Stimulated activated CD8-positive, alpha-beta memory T cell treated with anti-CD3 and anti-CD28 coated beads, Interleukin-4, amount 100 ng/mL, for 24 hours (primary cell): ENCODE results near the gene CACNA1I.

Experiments
- DNase-seq: peaks from one replicate; pipeline ENCODE4 v3.0.0-alpha.2; 2020; ENCODE audit warnings: low read depth

Gene CACNA1I

DNA sequence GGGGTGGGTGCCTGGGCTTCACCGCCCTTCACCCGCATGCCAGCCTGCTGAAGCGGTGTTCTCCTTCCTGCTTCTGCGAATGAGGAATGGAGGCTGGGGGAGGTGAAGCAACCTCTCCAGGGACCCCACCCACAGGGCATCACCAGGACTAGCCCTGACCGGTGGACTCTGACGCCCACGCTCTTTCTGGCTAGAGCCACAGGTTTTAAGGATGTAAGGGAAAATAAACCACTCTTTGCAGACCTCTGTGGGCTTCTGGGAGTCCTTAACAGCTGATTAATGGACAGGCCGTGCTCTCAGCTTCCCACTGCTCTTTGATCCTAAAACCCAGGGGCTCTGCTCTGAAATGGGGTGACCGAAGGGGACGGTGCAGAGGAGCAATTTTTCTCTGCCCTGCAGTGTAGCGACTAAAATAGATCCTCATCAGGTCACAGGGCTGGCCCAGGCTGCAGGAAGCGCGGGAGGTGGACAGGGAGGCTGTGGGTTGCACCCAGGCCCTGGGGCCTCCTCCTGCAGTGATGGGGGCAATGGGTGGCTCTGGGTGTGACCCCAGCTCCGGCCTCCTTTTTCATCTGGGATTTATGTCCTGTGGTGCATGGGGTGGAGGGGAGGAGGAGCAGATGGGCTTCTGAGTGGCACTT lies 127.4 kb downstream of the CACNA1I start:
- DNase-seq: no peak

DNA sequence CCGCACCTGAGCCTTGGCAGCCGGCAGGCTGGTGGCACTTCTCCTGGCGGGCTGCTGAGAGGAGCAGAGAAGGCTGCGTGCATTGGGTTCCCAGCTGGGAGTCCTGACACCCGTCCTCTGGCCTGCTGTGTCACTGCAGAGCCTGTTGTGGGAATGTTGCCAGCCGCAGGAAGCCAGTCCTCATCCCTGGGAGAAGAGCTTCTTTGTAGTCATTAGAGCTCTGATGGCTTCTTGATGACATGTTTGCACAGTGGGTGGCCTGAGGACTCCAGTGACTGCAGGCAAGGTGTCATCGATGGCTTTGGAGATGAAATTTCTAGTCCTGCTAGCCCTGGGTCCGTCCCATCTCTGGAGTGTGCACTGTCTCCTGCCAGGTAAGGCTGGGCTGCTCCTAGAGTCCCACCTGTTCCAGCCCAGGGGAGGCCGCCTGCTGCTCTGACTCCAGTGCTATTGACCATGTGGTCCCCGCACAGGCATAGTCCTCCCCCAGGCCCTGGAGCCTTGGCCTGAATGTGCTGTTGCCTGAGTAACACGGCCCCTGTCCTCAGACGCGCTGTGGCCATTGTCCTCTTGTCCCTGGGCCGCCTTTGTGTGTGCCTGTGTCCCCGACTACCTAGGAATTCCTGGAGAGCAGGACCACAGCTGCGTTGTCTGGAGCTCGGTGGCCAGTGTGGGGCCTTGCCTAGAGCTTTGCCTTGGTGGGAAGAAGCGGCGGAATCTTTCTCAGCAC lies 129.2 kb downstream of the CACNA1I start:
- no peak for DNase-seq

DNA sequence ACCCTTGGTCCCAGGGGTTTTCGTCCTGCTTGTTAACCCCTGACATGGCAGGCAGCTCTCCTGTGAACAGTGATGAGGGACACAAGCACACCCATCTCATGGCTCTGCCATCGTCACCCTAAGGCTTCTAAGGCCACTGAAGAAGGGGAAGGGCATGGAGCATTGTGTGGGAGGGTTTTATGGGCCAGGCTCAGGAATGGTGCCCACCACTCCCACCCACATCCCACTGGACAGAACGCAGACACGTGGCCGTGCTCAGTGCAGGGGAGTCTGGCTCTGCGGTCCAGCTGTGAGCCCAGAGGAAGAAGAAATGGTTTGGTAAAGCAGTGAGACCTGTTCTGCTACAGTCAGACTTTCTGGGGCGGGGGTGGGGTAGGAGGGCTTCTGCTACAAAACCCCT lies 130.0 kb downstream of the CACNA1I start:
- no peak for DNase-seq

DNA sequence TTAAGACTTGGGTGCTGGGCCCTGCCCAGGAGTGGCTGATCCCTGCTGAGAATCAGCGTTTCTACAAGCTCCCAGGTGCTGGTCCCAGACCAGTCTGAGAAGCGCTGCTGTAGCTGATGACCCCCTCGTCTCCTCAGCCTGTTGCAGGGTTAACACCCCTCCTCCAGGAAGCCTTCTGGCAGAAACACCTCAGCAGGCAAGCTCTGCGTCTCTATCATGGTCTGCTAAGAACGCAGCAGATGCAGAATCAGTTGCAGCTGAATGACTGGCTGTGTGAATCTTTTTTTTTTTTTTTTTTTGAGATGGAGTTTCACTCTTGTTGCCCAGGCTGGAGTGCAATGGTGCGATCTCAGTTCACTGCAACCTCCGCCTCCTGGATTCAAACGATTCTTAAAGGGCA lies 132.5 kb downstream of the CACNA1I start:
- DNase-seq: no peak

DNA sequence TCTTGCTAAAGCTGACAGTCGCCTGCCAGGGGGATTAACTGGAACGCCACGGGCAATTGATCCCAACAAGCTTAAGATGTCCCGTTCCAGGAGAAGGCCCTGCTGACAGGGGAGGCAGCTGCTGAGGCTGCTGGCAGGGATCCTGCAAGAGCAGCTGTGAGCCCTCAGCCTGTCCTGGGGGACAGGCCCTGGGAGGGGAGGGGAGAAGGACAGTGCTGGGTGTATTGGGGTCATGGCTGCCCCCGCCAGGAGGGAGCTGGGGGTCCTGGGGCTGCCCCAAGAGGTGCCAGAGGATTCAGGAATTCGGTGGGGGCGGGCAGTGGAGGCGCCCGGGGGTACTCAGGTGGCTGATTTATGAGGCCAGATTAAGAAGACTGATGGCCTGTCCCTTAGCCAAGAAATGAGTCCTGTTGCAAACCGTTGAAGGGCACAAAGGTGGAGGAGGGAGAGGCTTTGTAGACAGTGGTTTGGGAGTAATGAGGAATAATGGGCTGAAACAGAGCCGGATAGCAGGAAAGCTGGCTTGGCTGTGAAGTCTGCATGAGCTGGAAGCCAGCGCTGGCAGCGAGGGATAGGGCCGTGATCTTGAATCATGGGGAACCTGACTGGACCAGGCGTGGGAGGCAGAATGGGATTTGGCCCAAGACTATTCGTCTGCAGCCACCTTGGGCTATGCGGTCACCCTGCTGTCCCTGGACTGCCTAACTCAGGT lies 133.5 kb downstream of the CACNA1I start:
- no peak for DNase-seq

DNA sequence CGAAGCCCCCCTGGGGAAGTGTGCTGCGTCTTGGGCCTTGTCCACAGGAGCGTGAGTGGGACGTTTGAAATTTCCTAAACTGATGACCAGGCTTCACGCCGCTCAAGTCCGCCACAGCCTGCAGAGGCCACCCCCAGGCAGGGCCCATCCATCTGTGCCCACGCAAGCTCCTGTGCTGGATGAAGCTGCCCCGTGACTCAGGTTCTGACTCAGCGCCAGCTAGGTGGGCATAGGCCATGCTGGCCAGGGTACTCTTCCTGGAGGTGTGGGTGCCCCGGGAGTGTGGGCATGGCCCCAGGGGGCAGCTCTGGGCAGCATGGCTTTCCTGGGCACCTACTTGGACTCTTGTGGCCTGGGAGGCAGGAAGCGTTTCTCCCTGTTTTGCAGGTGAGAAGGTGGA lies 134.8 kb downstream of the CACNA1I start:
- no peak for DNase-seq

DNA sequence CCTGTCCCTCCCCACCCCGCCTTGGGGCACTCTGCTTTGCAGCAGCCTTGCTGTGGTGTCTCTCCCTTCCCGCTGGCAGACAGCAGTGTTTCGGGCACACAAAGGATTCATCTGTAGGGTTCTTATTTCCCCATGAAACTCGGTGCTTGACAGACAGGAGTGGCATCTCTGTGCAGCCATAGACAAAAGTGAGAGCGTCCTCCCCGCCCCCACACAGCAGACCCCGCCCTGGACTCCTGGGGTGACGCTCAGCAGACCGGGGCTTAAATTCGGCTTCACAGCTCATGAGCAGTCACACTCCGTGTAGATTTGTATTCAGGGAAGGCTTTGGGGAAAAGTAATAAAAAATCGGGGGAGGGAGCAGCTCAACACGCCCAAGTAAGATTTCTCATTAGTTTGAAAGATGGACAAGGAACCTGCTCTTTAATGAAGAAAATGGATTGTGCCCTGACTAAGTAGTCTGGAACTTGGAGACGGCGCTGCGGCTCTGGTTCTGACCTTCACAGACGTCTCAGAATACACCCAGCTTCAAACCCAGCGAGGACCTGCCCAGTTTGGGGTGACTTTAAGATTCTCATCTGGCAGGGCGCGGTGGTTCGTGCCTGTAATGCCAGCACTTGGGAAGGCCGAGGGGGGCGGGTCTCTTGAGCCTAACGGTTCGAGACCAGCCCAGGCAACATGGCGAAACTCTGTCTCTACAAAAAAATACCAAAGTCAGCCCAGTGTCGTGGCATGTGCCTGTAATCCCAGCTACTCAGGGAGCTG lies 136.0 kb downstream of the CACNA1I start:
- DNase-seq: no peak

DNA sequence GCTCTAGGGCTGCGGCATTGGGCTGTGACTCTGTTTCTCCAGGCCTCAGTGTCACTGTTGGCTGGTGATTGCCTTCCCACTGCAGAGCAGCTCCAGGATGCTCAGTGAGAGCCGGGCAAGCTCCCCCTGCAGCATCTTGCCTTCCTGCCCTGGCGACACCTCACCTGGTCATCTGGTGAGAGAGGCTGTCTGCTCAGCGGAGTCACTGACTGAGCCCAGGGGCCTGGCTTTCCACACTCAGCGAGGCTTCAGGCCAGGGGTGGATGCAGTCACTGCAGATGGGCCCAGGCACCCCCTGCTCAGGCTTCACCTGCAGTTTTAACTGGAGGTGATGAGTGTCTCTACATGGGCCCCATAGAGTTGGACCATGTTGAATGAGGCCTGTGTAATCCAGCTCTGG lies 136.8 kb downstream of the CACNA1I start:
- no peak for DNase-seq

DNA sequence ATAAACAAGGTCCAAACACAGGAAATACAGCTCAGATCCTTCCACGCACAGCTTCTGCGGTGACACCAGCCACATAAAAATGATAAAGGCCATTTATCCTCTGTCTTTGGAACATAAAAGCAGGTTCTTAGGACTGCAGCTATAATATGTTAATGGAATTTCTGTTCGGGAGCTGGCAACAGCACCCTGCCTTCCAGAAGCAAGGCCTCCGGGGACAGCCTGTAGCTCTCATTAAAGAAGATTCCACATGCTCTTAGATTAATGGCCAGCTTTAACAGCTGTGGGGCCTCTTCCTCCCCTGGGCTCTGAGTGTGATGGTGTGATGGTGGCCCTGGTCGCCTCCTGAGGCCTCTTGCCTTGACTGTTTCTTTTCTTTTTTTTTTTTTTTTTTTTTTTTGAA lies 137.3 kb downstream of the CACNA1I start:
- no peak for DNase-seq

DNA sequence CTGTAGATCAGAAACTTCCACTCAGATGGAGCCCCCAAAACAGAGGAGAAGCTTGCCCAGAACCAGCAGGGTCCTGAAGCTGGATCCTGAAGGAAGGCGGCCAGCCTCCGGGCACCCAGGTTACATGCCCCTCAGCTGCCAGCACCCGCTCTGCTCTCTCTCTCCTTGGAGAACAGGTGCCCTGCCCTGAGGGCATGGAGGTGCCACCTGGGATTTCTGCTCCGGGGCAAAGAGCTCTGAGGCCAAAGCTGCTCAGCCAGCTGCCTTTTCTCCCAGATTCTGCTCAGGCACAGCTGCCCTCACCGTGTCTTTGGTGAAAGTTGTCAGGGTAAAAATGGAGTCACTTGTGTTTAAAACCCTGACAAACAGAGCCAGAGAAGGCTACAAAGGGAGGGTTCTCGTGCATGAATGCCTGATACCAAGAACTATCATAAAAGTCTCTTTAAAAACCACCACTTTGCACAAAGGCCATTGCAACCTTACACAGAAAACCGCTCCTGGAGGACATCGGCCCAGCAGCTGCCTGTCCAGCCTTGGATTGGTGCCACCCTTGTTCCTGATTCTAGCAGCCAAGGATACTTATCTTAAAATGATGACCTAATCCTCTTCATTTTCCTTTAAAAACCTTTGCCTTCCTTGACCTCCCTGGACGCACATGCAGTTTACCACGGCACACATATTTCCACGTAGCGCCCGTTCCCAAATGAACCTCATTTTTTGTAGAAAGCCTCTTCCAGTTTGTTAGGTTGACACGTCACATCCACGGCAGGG lies 140.0 kb downstream of the CACNA1I start:
- DNase-seq: no peak

DNA sequence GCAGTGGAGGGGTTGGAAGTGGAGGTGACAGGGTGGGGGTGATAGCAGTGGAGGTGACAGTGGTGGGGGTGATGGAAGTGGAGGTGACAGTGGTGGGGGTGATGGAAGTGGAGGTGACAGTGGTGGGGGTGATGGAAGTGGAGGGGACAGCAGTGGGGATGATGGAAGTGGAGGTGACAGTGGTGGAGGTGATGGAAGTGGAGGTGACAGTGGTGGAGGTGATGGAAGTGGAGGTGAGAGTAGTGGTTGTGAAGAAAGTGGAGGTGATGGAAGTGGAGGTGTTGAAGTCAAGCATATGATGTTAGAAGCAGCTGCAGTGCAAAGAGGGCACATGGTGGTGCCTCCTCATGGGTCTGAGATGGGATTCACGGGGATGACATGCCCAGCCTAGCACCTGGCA lies 141.5 kb downstream of the CACNA1I start:
- DNase-seq: no peak

DNA sequence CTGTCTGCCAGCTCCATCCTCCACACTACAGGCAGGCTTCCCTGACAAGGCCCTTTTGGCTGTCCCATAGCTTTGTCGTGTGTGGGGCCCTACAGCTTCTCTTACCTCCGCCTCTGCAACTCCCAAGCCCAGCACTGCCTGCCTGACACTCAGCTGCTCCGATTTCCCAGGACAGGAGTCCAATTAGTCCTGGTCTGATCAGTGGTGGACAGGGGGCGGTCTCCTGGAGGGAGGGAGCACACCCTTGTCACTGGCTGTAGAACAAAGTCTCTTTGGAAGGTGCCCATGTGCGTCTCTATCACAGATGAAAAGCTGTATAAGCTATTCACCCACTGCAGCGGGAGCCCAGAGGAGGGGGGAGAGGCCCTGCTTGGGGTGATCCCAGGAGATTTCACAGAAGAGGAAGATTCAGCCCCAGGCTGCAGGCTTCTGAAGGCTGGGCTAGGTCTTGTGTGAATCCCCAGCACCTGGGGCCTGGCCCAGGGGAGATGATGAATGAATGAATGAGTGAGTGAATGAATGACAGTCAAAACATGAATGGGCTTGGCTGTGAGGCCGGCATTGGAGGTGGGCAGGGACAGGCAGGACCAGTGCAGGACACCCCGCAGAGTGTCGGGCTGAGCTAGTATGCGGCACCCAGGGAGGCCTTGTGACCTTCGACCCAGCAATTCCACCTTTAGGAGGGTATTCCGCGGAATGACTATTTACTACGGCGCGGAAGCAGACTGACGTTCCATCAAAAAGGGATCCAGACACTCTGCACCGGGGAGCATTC lies 142.4 kb downstream of the CACNA1I start:
- DNase-seq: no peak

DNA sequence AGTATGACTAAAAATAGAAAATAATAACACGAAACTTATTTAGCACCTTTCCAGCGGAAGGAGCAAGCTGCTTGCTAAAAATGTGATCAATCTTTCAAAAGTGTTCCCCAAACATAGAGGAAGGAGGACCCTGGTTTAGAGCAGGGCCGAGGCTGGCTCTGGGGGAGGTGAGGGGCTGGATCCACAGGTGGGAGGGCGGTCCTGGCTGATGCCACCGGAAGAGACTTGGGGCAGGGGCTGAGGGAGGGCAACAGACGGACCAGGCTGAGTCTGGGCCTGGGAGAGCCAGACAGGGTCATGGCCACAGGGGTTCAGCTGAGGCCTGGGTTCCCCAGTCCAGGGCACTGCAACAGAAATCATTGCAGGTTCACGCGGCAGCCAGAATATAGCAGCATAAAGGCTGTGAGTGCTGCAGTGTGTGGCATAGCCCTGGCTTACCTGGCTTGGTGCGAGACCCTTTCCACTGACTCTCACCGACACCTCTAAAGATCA lies 143.3 kb downstream of the CACNA1I start:
- DNase-seq: no peak

DNA sequence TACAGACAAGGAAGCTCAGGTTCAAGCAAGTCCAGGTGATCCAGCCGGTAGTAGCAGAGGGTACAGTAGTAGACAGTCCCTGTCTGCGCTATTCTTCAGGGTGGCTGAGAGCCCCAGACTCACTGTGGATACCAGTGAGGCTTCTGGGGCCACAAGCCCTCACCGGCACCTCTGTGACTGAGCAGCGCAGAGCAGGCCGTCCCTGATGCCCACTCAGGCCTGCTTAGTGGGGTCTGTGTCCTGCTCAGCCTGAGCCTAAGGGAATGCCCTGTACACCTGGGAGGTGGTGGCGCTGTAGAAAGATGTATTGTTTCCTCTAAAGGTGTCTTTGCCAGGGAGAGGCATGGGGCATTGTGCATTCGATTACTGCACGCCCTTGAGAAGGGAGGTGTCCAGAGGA lies 143.8 kb downstream of the CACNA1I start:
- DNase-seq: no peak

DNA sequence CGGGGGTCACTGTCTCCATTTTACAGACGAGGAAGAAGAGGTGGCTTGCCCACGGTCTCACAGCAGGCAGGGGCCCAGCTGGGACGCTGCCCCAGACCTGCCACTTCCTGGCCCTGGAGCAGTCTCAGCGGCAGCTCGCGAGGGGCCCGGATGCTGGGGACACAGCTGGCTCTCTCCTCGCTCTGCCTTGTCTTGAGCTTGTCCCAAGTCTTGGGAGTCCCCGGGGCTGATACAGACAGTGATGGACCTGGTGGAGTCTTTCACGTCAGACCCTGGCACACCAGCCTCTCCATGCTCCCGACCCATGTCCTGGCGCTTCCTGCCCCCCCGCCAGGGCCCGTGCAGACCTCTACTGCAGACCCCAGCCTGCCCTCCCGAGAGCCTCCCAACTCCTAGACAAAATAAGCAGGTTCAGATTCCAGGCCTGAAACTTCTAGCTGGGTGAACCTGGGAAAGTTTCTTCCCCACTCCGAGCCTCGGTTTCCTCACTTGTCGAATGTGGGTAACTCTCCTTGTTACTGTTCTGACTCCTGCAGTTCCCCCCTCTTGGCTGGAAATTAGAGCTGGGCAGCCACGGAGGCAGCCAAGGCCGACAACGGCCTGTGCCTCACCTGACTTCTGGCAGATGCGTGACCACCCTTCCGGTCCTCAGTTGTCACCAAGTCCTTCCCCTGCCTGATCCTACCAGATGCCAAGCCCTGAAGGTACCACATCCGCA lies 145.4 kb downstream of the CACNA1I start:
- DNase-seq: no peak

DNA sequence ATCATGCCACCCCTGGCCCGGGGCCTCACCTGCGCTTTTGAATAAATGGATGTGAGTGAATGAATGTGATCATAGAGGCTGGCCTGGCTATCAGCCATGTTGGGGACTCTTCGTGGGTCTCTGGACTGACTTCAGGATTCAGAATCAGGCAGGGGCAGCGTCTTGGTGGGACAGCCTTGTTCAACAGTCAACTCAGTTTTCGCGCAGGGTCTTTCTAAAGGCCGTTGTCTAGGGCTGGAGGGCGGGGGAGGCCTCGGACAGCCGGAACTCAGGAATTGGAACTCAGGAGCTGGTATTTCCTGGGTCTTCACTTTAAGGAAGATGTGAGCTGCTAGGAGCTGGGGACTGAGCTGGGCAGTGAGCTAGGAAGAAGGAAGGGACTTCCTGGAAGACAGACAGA lies 146.0 kb downstream of the CACNA1I start:
- no peak for DNase-seq

DNA sequence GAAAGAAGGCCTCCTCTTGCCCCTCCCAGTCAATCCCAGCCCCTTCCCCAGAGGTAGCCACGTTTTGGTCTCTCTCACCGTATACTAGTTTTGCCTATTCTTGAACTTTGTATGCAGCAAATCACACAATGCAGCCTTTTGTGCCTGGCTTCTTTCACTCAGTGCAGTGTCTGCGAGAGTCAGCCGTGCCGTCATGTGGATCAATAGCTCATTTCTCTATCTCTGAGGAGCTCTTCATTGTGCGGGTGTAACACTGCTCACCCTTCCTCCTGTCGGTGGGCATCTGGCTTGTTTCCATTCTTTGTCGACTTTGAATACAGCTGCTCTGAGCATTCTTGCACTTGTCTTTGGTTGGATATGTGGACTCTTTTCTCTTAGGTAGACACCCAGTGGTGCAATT lies 146.5 kb downstream of the CACNA1I start:
- no peak for DNase-seq

DNA sequence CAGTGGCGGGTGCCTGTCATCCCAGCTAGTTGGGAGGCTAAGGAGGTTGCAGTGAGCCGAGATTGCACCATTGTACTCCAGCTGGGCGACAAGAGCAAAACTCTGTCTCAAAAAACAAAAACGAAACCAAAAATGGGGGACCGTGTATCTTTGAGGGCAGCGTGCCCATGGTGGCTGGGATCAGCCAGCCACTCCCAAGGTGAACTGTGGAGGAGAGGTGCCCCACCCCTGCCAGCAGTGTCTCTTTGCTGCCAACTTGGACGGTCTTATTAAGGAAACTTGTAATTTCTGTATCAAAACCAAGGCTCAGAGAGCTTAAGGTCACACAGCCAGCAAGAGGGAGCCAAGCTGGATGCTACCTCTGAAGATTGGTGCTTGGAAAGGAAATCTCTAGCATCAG lies 147.7 kb downstream of the CACNA1I start:
- no peak for DNase-seq

DNA sequence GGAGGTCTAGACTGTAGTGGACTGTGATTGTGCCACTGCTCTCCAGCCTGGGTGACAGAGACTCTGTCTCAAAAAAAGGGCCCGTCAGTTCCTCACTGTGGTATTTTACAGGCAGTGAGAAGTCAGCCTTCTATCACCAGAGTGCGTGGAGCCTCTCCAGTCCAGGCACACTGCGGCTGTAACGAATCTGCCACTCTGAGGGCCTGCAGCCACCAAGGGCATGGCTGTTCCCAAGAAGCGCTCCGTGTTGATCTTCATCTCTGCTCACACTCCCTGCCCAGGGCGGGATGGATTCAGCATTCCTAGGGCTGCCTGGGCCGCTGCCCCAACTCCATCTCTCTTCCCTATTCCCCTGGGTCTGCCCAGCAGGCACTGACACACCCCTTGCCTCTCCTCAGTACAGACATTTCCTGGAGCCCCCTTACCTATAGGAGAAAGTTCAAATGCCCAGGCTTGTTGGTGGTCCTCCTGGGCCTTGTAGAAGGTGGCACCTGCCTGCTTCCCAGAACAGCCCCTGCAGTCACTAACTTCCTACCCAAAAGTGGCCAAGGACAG lies 148.4 kb downstream of the CACNA1I start:
- DNase-seq: no peak
